ENCODE data around the gene MOBP.

- TF ChIP-seq POLR2A (IDR thresholded peaks at IDR 0.05) = no peak
- TF ChIP-seq, protein P1, sequence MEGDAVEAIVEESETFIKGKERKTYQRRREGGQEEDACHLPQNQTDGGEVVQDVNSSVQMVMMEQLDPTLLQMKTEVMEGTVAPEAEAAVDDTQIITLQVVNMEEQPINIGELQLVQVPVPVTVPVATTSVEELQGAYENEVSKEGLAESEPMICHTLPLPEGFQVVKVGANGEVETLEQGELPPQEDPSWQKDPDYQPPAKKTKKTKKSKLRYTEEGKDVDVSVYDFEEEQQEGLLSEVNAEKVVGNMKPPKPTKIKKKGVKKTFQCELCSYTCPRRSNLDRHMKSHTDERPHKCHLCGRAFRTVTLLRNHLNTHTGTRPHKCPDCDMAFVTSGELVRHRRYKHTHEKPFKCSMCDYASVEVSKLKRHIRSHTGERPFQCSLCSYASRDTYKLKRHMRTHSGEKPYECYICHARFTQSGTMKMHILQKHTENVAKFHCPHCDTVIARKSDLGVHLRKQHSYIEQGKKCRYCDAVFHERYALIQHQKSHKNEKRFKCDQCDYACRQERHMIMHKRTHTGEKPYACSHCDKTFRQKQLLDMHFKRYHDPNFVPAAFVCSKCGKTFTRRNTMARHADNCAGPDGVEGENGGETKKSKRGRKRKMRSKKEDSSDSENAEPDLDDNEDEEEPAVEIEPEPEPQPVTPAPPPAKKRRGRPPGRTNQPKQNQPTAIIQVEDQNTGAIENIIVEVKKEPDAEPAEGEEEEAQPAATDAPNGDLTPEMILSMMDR (IDR thresholded peaks at IDR 0.05) = no peak
These were observed 28.6 kb upstream of the MOBP start for GRCh38 chr3:39438880-39439279.
